Keratinocyte (primary cell): ENCODE data around the gene AIP. TPM values are rescaled to one million over a fixed set of nuclear protein-coding genes. Genes with fewer than 3 reads are reported as not detected.

Experiments
- DNase-seq: peaks from one replicate; pipeline ENCODE4 v3.0.0-alpha.2; 2011; ENCODE audit warnings: low read depth, missing footprints, low spot score
- FAIRE-seq: peaks from 2 replicates; lab custom pipeline; 2011; peaks lifted over from hg19 to GRCh38; lab: Jason Lieb, UNC
- H2AFZ ChIP-seq: 2 replicates; pipeline ENCODE4 v1.6.0; 2012; ENCODE audit warnings: low read length, control low read depth, inconsistent platforms; ENCODE audit not compliant: control insufficient read depth
- H3K27ac ChIP-seq: 2 replicates; pipeline ENCODE4 v1.5.1; 2011; ENCODE audit warnings: low read length; ENCODE audit not compliant: control insufficient read depth, insufficient read depth
- H3K27me3 ChIP-seq: 3 replicates; pipeline ENCODE4 v1.6.0; 2011; ENCODE audit warnings: low read length; ENCODE audit not compliant: control insufficient read depth, insufficient read depth; ENCODE audit errors: extremely low read depth
- H3K36me3 ChIP-seq, 2 experiments: 2 replicates in 1 of 2; 3 replicates in 1 of 2; pipeline ENCODE4 v1.5.1; 2011; ENCODE audit warnings: low read length in 2 of 2, mild to moderate bottlenecking in 1 of 2; ENCODE audit not compliant: control insufficient read depth in 2 of 2, insufficient read depth in 2 of 2; ENCODE audit errors: extremely low read depth in 1 of 2
- H3K4me1 ChIP-seq: 3 replicates; pipeline ENCODE4 v1.5.1; 2011; ENCODE audit warnings: low read length; ENCODE audit not compliant: control insufficient read depth, insufficient read depth; ENCODE audit errors: extremely low read depth
- H3K4me2 ChIP-seq: 3 replicates; pipeline ENCODE4 v1.6.0; 2011; ENCODE audit warnings: low read depth, low read length; ENCODE audit not compliant: control insufficient read depth, insufficient read depth; ENCODE audit errors: extremely low read depth
- H3K4me3 ChIP-seq, 3 experiments: fragments of 200-600 bp in 1 of 3; sonication (generic) in 1 of 3; 2 replicates in 2 of 3; 3 replicates in 1 of 3; pipeline ENCODE4 v1.5.1; 2011 to 2016; ENCODE audit warnings: low read length in 3 of 3, mild to moderate bottlenecking in 3 of 3, control low read depth in 2 of 3, inconsistent platforms in 1 of 3, low read depth in 1 of 3, mixed read lengths in 1 of 3, mixed run types in 1 of 3, moderate library complexity in 1 of 3; ENCODE audit not compliant: control insufficient read depth in 2 of 3, insufficient read depth in 2 of 3; ENCODE audit errors: extremely low read depth in 1 of 3
- H3K79me2 ChIP-seq: 2 replicates; pipeline ENCODE4 v1.6.0; 2012; ENCODE audit warnings: low read length; ENCODE audit not compliant: control insufficient read depth, insufficient read depth
- H3K9ac ChIP-seq: 3 replicates; pipeline ENCODE4 v1.6.0; 2011; ENCODE audit warnings: low read length; ENCODE audit not compliant: control insufficient read depth, insufficient read depth; ENCODE audit errors: extremely low read depth
- H3K9me1 ChIP-seq: 3 replicates; pipeline ENCODE4 v1.6.0; 2011; ENCODE audit warnings: low read length; ENCODE audit not compliant: control insufficient read depth, insufficient read depth; ENCODE audit errors: extremely low read depth
- H3K9me3 ChIP-seq: 2 replicates; pipeline ENCODE4 v1.5.1; 2012; ENCODE audit warnings: low read depth, low read length; ENCODE audit not compliant: control insufficient read depth
- H4K20me1 ChIP-seq: 3 replicates; pipeline ENCODE4 v1.6.0; 2011; ENCODE audit warnings: low read length; ENCODE audit not compliant: control insufficient read depth, insufficient read depth; ENCODE audit errors: extremely low read depth
- CTCF ChIP-seq, 3 experiments: IDR thresholded peaks in 1 of 3; conservative IDR thresholded peaks in 1 of 3; optimal IDR thresholded peaks in 1 of 3; 2 replicates in 2 of 3; 3 replicates in 1 of 3; pipeline versions ENCODE3 to v1.5.1; 2011; ENCODE audit warnings: low read length in 3 of 3, mild to moderate bottlenecking in 3 of 3, moderate library complexity in 2 of 3, control low read depth in 1 of 3, inconsistent platforms in 1 of 3; ENCODE audit not compliant: insufficient read depth in 2 of 3; ENCODE audit errors: extremely low read depth in 1 of 3
- EZH2 ChIP-seq: IDR thresholded peaks from one replicate; pipeline ENCODE4 v1.6.1; 2012; ENCODE audit warnings: inconsistent platforms, mild to moderate bottlenecking, low read length, moderate library complexity
- dilution Hi-C: fragments of 300-500 bp; cut with MboI; formaldehyde crosslinking; loops from one replicate; pipeline ENCODE4 v1.7.0; 2020; ENCODE audit warnings: low sequenced_read_pairs; ENCODE audit not compliant: extremely low pct_ligation_motif_present
- polyA plus RNA-seq, 5 experiments: library from polyadenylated mRNA; depleted of rRNA in 3 of 5; stranded (reverse) in 3 of 5; stranded (forward) in 1 of 5; unstranded in 1 of 5; fragments of >200 nt; gene quantifications; 1 replicate in 1 of 5; 2 replicates in 3 of 5; 3 replicates in 1 of 5; pipeline versions ENCODE4 v1.2.1 to v1.2.3, GENCODE V29; 2011 to 2012; ENCODE audit warnings: missing spikeins in 2 of 5, low read depth in 1 of 5, low replicate concordance in 1 of 5

AIP gene
- polyA plus RNA-seq, 1 donor (not counting 4 experiments of a cell fraction or from before 2014, with no cell fraction given): 32.5 TPM

DNA sequence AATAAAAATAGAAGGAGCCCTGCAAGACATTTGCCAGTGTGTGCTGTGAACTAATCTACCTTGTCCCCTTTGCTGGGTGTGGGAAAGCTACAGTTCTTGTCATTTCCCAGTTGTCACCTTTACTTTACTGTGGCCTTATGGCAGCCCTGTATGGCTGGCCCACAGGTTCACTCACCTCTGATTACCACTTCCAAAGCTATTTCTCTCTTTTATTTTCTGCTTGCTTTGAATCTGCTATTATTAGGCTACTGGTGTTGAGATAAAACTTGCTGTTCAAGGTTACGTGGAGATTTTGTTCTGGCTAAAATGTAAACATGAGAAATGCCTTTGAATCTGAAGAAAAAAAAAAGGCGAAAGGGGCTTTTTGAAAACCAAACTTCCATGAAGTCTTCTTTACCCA is 50.1 kb downstream of the AIP start:
- H3K79me2 ChIP-seq: no peaks in the 10 kb centered on the region
- H3K9me3 ChIP-seq: peaks cover 9% of the 10 kb centered on the region
- no peak overlapping the region for H3K9ac ChIP-seq
- H3K27ac ChIP-seq: no peak overlapping the region
- H3K4me2 ChIP-seq: no peak overlapping the region
- H3K36me3 ChIP-seq: no peaks in the 10 kb centered on the region
- no peaks in the 10 kb centered on the region for H3K4me1 ChIP-seq
- H3K4me3 ChIP-seq: no peak overlapping the region
- no peaks in the 10 kb centered on the region for H3K27me3 ChIP-seq
- no peaks in the 10 kb centered on the region for H3K9me1 ChIP-seq
- FAIRE-seq (no peak), DNase-seq (no peak)
- dilution Hi-C loops: no loop called here
- TF ChIP-seq EZH2: no peak
- TF ChIP-seq CTCF (optimal IDR thresholded peaks at IDR 0.05 in 1 of 3, IDR thresholded peaks at IDR 0.05 in 1 of 3, conservative IDR thresholded peaks at IDR 0.05 in 1 of 3; ENCODE audit: extremely low read depth in 1 of 3, insufficient read depth in 2 of 3, low read length in 3 of 3): no peak
- H4K20me1 ChIP-seq: no peaks in the 10 kb centered on the region
- no peak overlapping the region for H2AFZ ChIP-seq

DNA sequence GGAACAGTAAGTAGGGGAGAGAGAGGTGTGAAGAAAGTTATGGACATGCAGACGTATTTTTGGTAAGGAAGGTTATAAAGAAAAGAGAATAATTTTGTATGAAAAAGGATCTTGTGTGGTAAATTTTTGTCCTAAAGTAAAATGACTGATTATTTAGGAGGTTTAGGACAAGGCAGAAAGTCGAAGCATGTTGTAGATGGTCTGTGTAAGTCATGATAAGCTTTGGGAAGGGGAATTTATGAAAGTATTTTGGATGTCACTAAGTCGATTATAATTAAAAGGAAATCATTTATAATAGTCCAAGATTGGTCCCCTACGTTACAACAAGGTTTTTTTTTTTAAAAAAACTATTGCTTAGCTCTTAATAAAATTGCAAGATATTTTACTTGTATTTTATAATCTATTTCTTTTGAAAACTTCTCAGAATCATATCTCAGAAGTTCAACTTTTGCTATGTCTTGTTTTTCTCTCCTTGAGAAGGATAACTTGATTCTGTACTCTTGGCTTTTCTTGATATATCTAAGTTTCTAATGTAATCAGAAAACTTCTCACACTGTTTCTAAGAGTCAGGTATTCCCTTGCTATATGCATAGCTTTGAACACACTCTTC is 51.3 kb downstream of the AIP start:
- Histone ChIP-seq H3K9me1 (no peaks in the 10 kb centered on the region), H3K27me3 (no peaks in the 10 kb centered on the region), H3K9ac (no peak overlapping the region), H3K36me3 (no peaks in the 10 kb centered on the region), H4K20me1 (no peaks in the 10 kb centered on the region), H3K4me3 (no peak overlapping the region), H2AFZ (no peak overlapping the region), H3K79me2 (no peaks in the 10 kb centered on the region), H3K4me1 (no peaks in the 10 kb centered on the region), H3K27ac (no peak overlapping the region), H3K9me3 (peaks cover 9% of the 10 kb centered on the region), H3K4me2 (no peak overlapping the region)
- DNase-seq: no peak
- dilution Hi-C loops: no loop called here
- TF ChIP-seq EZH2: no peak
- no peak for TF ChIP-seq CTCF (optimal IDR thresholded peaks at IDR 0.05 in 1 of 3, IDR thresholded peaks at IDR 0.05 in 1 of 3, conservative IDR thresholded peaks at IDR 0.05 in 1 of 3; ENCODE audit: extremely low read depth in 1 of 3, insufficient read depth in 2 of 3, low read length in 3 of 3)
- no peak for FAIRE-seq
